AG08395 (cell line): Measurements from ENCODE around the gene XBP1.
A peak's percentile ranks its signal among the peaks of the same experiment; 100 is the strongest.
"Not testable (repeated sequence)": the region's sequence is repeated elsewhere in the genome, so short reads cannot be mapped to it uniquely, and the experiment has no call there.

Source experiments
- DNase-seq: peaks from one replicate; pipeline ENCODE4 v3.0.0; 2012; ENCODE audit warnings: mixed read lengths, low spot score

Gene XBP1

DNA sequence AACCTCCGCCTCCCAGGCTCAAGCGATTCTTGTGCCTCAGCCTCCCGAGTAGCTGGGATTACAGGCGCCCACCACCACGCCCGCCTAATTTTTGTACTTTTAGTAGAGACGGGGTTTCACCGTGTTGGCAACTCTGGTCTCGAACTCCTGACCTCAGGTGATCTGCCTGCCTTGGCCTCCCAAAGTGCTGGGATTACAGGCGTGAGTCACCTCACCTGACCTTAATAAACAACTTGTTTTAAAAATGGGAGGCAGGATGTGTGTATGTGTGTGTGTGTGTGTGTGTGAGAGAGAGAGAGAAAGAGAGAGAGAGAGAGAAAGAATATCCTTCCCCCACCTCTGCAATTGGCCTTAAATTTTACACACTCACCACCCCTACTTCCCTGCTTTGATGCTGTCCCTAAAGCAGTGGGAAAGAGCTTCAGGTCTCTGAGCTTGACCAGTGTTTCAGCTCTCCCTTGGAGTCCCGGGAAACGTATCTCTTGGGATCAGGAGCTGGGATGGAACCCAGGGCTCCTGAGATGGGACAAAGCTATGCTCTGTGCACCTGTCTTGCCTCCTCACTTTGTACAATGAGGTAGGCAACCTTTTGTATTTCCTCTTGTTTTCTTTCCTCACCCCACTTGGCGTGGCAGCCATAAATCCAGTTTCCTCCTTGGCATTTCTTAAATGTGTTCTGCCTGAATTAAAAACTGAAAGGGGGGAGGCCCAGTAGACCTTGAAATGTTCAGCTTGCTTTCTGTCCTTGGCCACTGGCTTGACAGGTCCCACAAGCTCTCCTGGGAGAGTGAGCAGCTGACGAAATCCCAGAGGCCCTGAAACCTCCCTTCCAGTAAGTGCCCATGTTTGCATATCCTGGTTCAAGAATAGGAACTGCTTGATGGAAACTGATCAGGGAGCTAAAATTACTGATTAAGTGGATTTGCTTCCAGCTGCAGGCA, 17.8 kb upstream of the XBP1 start:
- no peak for DNase-seq

DNA sequence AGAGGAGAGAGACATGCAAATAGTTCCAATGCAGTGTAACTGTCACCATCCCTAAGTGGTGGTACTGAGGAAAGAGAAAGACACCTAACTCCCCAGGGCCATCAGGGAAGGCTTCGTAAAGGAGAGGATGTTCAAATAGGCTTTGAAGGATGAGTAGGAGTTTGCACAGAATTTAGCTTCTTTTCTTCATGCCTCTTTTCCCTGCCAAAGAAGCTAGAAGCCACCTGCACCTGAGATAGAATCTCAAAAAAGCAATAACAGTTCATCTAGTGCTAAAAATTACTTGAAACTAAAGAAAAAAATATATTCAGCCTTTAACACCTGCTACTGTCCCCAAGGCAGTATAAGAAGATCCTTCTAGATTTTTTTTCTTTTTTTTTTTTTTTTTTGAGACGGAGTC, 16.7 kb upstream of the XBP1 start:
- DNase-seq: no peak

DNA sequence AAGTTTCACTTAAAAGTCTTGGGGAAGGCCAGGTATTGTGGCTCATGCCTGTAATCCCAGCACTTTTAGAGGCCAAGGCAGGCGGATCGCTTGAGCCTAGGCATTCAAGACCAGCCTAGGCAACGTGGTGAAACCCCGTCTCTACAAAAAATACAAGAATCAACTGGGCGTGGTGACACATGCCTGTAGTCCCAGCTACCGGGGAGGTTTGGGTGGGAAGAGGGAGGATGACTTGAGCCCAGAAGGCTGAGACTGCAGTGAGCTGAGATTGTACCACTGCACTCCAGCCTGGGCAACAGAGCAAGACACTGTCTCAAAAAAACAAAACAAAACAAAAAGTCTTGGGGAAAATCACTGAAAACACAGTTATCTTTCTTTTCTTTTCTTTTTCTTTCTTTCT, 15.4 kb upstream of the XBP1 start:
- DNase-seq: no peak

DNA sequence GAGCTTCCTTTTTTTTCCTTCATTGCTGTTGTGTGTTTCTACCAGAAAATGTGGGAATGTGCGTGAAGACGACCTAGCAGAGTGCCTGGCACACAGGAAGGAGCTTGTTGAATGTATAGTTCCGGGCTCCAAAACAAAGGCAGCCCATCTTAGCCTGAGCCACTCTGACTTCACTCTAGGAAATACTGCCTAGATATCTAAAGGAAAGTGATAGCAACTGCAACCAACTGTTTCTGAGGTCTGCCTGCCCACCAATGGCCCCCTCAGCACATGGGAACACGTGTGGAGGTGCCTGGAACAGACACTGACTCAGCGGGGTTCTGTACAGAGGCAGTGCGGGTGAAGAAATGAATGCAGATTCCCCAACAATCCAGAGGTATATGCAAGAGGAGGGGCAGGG, 14.7 kb upstream of the XBP1 start:
- no peak for DNase-seq

DNA sequence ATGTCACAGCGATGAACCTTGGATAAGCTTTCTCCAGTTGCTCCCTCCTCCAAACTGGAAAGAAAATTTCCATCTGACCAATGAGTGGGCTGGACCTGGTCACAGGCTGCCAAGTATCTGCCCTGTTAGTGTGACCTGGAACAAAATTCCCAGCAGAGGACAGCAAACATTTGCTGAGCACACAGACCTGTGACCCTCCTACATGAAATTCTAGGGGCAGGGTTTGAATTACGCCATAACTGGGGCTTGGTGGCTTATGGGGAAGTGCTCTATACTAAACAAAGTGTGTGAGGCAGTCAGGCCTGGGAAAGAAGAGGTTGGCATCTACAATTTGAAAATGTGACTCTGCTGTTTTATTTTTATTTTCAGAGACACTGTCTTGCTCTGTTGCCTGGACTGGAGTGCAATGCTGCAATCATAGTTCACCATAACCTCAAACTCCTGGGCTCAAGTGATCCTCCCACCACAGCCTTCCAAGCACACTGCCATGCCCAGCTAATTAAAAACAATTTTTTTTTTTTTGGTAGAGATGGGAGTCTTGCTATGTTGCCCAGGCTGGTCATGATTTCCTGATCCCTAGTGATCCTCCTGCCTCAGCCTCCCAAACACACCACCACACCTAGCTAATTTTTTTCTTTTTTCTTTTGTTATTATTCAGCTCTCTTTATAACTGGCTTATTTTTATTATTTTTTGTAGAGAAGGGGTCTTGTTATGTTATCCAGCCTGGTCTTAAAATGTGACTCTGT, 13.6 kb upstream of the XBP1 start:
- no peak for DNase-seq

DNA sequence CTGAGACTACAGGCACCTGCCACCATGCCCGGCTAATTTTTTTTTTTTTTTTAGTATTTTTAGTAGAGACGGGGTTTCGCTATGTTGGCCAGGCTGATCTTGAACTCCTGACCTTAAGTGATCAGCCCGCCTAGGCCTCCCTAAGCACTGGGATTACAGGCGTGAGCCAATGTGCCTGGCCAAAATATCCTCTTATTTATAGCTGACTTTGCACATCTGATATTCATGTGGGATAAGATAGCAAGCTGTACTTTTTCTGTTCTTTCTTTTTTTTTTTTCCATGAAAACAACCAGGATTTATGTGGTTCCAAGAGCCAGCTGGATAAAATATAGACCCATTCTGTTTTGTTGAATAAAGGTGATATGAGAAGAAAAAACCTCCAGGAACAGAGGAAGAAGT, 12.1 kb upstream of the XBP1 start:
- DNase-seq: no peak

DNA sequence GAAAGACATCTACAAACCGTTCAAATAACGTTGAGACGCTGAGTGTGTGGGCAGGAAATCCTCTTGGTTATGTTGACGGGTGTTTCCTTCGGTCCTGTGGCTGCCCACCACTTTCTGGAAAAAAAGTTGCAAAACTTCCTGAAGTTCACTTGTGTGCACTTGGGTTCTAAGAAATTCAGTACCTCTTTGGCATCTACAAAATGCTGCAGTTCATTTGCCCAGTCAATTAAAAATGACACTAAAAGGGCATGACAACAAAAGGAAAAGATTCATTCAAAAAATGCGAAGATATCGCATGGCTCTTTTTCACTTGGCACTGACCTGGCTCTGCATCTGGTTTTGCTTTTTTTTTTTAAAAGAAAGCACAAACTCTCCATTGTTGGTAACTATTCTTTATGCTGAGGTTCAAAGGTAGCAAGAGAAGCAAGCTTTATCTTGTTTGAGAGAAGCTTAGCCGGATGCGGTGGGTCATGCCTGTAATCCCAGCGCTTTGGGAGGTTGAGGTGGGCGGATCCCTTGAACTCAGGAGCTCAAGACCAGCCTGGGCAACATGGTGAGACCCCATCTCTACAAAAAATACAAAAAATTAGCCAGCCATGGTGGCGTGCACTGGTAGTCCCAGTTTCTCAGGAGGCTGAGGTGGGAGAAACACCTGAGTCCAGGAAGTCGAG, 10.6 kb upstream of the XBP1 start:
- no peak for DNase-seq

DNA sequence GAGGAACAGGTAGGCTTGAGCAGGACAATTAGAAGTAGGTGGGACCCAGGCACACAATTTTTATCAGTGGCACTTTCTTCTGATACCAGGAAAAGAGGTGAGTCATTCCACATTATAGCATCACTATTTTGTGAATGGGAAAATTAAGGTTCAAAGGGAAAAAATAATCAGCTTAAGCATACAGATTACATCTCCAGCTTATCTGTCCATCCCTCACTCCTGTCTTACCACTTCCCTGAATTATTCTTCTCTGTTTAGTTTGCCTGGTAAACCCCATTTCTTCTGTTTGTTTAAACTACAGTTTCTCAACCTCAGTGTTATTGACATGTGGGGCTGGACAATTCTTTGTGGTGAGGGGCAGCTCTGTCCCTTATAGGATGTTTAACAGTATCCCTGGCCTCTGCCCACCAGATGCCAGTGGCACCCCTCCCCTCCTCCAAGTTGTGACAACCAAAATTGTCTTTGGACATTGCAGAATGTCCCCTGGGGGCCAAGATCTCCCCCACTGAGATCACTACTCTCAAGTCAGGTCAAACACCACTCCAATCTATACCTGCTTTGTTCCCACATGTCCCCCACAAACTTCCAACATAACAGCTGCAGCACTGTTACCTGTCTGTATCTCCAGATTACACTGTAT, 8.5 kb upstream of the XBP1 start:
- no peak for DNase-seq

DNA sequence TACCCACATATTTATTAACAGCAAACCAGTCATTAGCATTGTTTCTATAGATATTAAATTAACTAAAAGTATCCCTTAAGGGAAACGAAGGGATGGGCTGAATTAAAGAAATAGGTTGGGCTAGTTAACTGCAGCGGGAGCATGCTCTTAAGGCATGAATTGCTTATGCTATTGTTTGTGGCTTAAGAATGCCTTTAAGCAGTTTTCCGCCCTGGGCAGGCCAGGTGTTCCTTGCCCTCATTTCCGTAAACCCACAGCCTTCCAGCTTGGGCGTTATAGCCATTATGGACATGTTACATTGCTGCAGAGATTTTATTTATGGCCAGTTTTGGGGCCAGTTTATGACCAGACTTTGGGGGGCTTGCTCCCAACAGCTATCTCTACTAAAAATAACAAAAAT, 5.1 kb upstream of the XBP1 start:
- DNase-seq: not testable (repeated sequence)

DNA sequence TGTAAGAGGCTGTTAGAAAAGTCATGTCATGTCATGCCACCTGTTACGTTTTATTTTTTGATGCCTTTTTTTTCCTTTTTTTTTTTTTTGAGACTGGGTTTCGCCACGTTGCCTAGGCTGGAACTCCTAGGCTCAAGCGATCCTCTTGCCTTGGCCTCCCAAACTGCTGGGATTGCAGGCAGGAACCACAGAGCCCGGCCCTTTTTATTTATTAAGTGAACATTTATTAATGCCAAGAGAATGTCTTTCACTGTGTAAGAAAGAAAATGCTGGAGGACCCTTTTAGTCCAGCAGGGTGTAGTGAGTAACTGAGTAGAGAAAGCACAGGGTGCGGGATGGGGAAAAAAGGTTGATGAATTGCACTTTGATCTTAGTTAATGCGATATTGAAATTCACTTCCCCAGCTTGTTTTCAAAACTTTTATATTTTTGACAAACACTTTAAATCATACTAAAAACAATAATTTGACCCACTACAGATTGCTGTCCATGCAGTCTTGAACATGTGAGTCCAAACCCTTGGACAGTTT, 2.3 kb upstream of the XBP1 start:
- DNase-seq: no peak

DNA sequence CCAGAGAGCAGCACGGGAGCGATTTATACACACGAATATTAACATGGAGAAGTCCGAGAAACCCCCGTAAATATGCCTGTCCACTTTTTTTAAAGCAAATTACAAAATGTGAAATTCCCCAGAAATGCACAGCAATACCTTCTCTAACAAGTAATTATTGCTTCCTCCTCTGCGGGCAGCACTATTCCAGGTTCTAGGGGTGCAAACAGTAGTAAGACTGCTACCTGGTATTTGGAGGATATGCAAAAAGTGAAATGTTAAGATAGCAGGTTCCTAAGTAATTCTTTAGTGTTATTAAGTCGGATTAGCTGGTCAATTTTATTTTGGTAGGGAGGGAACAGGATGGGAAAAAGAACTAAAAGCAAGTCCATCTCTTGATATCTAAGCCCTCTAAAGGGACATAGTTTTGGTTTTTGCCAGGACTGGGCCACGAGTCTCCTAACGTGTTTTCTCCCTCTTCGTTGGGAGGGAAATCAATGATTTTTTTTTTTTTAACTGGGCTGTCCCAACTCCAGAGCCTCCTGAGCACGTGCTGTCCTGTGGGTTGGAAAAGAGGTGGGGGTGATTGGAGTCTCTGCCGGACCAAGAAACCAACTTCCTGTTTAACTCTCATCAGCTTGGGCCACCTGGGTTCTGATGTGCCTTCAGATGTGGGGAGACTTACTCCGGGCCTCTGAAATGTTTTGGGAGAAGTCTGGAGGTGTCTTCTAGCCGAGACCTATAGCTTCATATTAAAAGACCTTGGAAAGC, 1.7 kb upstream of the XBP1 start:
- DNase-seq: no peak

DNA sequence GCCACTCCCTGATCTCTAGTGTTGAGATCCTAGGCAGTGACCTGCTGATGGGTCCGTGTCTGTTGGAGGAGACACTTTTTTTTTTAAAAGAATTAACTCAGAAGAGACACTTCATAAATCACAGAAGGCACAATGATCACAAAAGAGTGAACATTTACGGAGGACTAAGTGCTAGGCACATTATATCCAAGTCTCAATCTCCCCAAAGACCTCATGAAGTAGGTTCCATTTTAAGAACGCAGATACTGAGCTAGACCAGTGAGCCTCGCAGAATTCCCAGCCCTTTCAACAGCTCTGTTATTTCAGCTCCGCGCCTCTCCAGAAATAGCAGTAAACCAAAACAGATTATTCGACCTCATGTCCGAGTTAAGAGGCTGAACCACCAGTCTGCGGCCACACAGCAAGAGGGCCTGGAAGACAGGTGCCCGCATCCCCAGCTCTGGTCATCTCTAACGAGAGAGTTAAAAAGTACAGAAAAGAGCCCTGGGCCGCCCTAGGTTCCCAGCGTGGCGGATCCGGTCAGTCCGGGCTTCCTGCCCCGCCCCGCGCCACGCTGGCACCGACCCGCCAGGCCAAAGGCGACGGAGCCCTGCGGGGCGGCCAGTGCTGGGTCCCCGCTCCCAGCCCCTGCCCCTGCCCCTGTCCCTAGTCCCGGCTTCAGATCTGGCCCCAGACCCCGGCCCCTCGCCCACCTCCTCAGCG, 612 bp downstream of the XBP1 start:
- peak; percentile 77 for DNase-seq

DNA sequence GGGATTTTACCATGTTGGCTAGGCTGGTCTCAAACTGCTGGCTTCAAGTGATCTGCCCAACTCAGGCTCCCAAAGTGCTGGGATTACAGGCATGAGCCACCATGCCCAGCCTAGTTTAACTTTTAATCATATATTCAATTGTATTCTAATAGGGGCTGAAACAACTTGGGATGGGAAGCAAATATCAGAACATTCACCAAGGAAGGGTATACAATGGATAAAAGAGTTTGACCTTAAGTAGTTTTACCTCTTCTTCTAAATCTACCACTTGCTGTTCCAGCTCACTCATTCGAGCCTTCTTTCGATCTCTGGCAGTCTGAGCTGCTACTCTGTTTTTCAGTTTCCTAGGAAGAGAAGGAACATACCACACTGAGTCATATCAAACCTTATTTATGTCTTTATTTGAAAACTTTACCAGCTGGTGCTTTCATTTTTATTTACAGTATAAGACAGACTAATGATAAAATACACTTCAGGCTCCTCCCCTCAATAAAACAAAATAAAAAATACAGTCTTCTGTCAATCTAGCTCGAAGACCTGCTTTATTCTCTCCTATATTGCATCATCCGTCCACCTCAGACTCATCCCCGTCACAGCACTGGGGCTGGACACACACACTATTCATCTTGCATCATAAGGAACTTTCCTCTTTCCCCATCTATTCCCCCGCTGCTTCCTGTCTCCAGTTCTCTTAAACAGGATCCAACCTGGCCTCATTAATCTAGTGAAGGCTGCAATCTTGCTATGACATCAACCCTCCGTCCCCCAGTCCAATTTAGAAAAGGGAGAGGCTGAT, 1.4 kb downstream of the XBP1 start:
- peak; percentile 81 for DNase-seq

DNA sequence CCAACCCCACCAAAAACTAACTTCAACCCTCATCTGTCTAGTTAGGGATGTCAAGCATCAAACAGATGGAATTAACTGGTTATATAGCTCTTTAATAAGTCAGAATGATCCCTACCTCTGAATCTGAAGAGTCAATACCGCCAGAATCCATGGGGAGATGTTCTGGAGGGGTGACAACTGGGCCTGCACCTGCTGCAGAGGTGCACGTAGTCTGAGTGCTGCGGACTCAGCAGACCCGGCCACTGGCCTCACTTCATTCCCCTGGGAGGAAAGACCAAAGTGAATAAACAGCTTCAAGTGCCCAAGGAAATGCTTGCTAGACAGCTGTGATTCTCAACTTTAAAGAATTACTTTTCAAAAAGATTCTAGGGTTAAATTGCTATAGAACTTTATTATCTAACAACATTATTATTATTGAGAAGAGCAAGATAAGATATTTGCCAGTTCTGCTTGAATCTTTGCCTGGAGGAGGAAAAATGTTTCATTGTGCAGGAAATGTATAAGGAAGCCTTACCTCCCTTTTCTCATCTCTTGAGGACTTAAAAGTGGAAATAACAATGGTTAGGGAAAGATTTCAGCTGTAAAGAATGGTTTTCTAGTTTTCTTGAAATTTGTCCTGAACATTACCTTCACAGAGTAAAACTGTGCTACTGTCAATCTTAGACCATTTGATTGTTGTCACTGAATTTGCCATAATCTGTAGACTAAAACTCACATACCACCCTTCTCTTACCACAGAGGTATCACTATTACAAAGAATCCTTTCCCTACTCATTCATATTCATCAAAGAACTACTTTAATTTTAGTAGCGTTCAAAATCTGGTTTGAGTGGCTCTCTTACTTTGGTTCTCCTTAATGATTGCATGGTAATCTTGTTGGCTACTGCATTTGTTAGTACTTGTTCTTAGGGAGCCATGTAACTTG, 4.2 kb downstream of the XBP1 start:
- DNase-seq: no peak

DNA sequence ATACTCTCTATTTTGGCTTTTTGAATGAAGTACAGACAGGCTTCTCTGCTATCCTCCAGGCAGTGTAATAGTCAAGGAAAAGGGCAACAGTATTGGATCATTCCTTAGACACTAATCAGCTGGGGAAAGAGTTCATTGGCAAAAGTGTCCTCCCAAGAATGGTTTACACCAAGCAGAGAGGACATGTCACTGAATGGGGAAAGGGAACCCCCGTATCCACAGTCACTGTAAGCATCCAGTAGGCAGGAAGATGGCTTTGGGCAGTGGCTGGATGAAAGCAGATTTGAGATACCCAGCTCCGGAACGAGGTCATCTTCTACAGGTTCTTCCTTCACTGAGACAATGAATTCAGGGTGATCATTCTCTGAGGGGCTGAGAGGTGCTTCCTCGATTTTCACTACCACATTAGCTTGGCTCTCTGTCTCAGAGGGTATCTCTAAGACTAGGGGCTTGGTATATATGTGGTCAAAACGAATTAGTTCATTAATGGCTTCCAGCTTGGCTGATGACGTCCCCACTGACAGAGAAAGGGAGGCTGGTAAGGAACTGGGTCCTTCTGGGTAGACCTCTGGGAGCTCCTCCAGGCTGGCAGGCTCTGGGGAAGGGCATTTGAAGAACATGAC, 5.2 kb downstream of the XBP1 start:
- DNase-seq: no peak

DNA sequence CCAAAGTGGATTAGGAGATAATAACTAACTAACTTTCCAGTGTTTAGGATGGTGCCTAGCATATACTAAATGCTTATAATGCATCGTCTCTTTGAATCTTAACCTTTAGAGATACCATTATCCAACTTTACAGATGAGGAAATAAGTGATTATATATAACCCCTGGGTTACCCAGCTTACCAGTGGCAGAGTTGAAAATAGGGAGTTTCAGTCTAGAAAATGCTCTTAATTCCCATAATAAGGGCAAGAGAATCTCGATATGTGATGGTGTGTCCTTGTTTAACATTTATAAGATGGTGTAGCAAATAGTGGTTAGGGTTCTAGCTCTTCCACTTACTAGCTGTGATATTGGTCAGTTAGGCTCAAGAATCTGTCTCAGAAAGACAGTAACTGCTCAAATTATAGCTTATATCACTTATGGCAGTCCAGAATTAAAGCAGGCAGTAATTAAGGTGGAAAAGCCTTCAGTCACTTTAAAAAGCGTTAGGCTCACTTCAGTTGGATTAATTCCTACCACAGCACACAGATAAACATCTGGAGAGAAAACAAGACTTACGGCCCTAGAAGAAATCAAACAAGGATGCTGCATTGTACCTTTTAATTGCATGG, 6.3 kb downstream of the XBP1 start:
- no peak for DNase-seq

DNA sequence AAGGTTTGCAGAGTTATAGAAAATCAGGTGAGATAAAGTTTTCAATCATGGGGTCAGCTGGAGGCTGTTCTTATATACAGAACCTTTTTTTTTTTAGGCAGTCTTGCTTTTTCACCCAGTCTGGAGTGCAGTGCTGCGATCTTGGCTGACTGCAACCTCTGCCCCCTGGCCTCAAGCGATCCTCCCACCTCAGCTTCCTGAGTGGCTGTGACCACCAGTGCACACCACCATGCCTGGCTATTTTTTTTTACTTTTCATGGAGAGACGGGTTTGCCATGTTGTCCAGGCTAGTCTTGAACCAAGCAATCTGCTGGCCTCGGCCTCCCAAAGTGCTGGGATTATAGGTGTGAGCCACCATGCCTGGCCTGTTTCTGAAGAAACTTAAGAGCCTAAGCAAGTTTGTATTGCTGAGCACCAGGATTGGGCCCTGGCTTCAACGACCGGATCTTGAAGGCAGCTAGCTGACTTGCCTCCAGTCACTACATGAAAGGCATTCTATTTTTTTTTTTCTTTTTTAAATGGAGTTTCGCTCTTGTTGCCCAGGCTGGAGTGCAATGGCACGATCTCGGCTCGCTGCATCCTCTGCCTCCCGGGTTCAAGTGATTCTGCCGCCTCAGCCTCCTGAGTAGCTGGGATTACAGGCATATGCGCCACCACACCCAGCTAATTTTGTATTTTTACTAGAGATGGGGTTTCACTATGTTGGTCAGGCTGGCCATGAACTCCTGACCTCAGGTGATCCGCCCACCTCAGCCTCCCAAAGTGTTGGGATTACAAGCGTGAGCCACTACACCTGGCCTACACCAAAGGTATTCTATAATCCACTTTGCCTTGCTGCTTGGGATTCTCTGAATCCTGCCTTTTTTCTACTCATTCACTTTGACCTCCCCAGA, 7.6 kb downstream of the XBP1 start:
- DNase-seq: no peak
